Transverse colon (tissue), 4 donors: ENCODE measurements around the gene LAMA5.

ENCODE experiments used
- CTCF ChIP-seq, 5 experiments: fragments of 200-600 bp in 3 of 5; fragments of 450-650 bp in 2 of 5; sonication (generic) in 3 of 5; IDR thresholded peaks; 1 replicate in 2 of 5; 2 replicates in 3 of 5; pipeline ENCODE4 v1.5.1; 2016 to 2017; ENCODE audit warnings: antibody characterized with exemption in 5 of 5, inconsistent platforms in 3 of 5, mild to moderate bottlenecking in 2 of 5, moderate library complexity in 1 of 5
- EP300 ChIP-seq: sonication (generic); formaldehyde crosslinking; IDR thresholded peaks from one replicate; pipeline ENCODE4 v1.6.1; 2017; ENCODE audit warnings: antibody characterized with exemption, low read depth
- POLR2A ChIP-seq: fragments of 450-650 bp; IDR thresholded peaks from one replicate; pipeline ENCODE4 v1.6.1; 2016; ENCODE audit warnings: antibody characterized with exemption, mild to moderate bottlenecking, moderate library complexity
- POLR2AphosphoS5 ChIP-seq, 3 donors: sonication (generic); formaldehyde crosslinking; IDR thresholded peaks; one replicate each; pipeline ENCODE4 v1.6.1; 2016; ENCODE audit warnings: antibody characterized with exemption in 3 of 3

GRCh38 chr20:62262064-62262463 lies 105.0 kb downstream of the LAMA5 start:
- TF ChIP-seq POLR2A (no peak), CTCF (IDR thresholded peaks at IDR 0.05) (no peak), EP300 (no peak), POLR2AphosphoS5 (IDR thresholded peaks at IDR 0.05) (no peak)
